Fibroblast of skin of left biceps (primary cell): Measurements from ENCODE around the gene CEP89.
"Not testable (repeated sequence)": the region's sequence is repeated elsewhere in the genome, so short reads cannot be mapped to it uniquely, and the experiment has no call there.

ENCODE experiments used
- DNase-seq, 2 experiments: peaks; one replicate each; pipeline ENCODE4 v3.0.0-alpha.2; 2013; ENCODE audit warnings: low read depth in 2 of 2

The CEP89 gene

GRCh38 chr19:32971715-32972540, at the start of gene CEP89, which contains the start of gene FAAP24:
TSS of gene CEP89 (minus strand) at chr19:32971958. CDS start at chr19:32971874, 84 bp downstream.
TSS of gene FAAP24 (plus strand) at chr19:32972242. CDS start at chr19:32973197, 955 bp downstream.
- peak; percentile 98 for DNase-seq

- DNase-seq, result not testable (repeated sequence)
Observed at GRCh38 chr19:33010891-33011290, 39.1 kb upstream of the CEP89 start.

GRCh38 chr19:33008738-33009137, 37.0 kb upstream of the CEP89 start:
- no peak for DNase-seq

- no peak for DNase-seq
Observed at GRCh38 chr19:33005440-33005839, 33.7 kb upstream of the CEP89 start.

GRCh38 chr19:33003424-33004024, 31.8 kb upstream of the CEP89 start:
- not testable (repeated sequence) for DNase-seq

- DNase-seq, result not testable (repeated sequence)
Observed at GRCh38 chr19:33002126-33002865, 30.5 kb upstream of the CEP89 start.

GRCh38 chr19:33000910-33001309, 29.2 kb upstream of the CEP89 start:
- DNase-seq, result no peak

GRCh38 chr19:33000510-33000909, 28.8 kb upstream of the CEP89 start:
- no peak for DNase-seq

- DNase-seq, result no peak
Observed at GRCh38 chr19:32998722-32999121, 27.0 kb upstream of the CEP89 start.

- no peak for DNase-seq
Observed at GRCh38 chr19:32997716-32998355, 26.1 kb upstream of the CEP89 start.

- not testable (repeated sequence) for DNase-seq
Observed at GRCh38 chr19:32997061-32997464, 25.3 kb upstream of the CEP89 start.

- not testable (repeated sequence) for DNase-seq
Observed at GRCh38 chr19:32995966-32996365, 24.2 kb upstream of the CEP89 start.

- no peak for DNase-seq
Observed at GRCh38 chr19:32988724-32989123, 17.0 kb upstream of the CEP89 start.

- not testable (repeated sequence) for DNase-seq
Observed at GRCh38 chr19:32988254-32988653, 16.5 kb upstream of the CEP89 start.

- not testable (repeated sequence) for DNase-seq
Observed at GRCh38 chr19:32982488-32982887, 10.7 kb upstream of the CEP89 start.

- DNase-seq, result not testable (repeated sequence)
Observed at GRCh38 chr19:32979807-32980206, 8.0 kb upstream of the CEP89 start.

- not testable (repeated sequence) for DNase-seq
Observed at GRCh38 chr19:32977813-32978212, 6.1 kb upstream of the CEP89 start.

GRCh38 chr19:32977280-32977679, 5.5 kb upstream of the CEP89 start:
- DNase-seq, result no peak

- peak in 1 of 2 experiments; percentile 8 for DNase-seq
Observed at GRCh38 chr19:32976223-32976805, 4.6 kb upstream of the CEP89 start.

- no peak for DNase-seq
Observed at GRCh38 chr19:32971012-32971595, 654 bp downstream of the CEP89 start.

GRCh38 chr19:32969549-32969948, 2.2 kb downstream of the CEP89 start:
- no peak for DNase-seq
